GM12878 (cell line): Measurements from ENCODE around the gene MAST2. TPM values are rescaled to one million over a fixed set of nuclear protein-coding genes. Genes with fewer than 3 reads are reported as not detected.

Experiments used
- ATAC-seq: fragments of 200-7000 bp; cut with Tn5 transposase; 3 replicates; pipeline ENCODE4 v1.9.1; 2020; ENCODE audit warnings: mild to moderate bottlenecking, moderate library complexity
- BruUV-seq: library from RNA; stranded (reverse); fragments of 400-500 nt; replicated peaks from 2 replicates; lab custom pipeline; 2021; lab: Mats Ljungman, UMichigan
- CTCF ChIA-PET: fragments of 300-600 bp; sonication (Branson Sonifier 250); formaldehyde crosslinking; extraction: SDS; loops from one replicate; lab custom pipeline; 2021; ENCODE audit warnings: inconsistent platforms; lab: Yijun Ruan, JAX
- POLR2A ChIA-PET: fragments of 350-600 bp; formaldehyde crosslinking; extraction: SDS; loops from one replicate; lab custom pipeline; 2021; ENCODE audit warnings: inconsistent platforms; lab: Charles Lee
- RAD21 ChIA-PET: fragments of 300-600 bp; sonication (Branson Sonifier 250); formaldehyde crosslinking; loops from one replicate; lab custom pipeline; 2023; ENCODE audit warnings: antibody characterized with exemption; ENCODE audit not compliant: unreplicated experiment; lab: Charles Lee
- SMC1A ChIA-PET: fragments of 300-600 bp; sonication (Branson Sonifier 250); formaldehyde crosslinking; loops from one replicate; lab custom pipeline; 2023; ENCODE audit not compliant: unreplicated experiment, uncharacterized antibody; lab: Charles Lee
- DNase-seq: peaks from one replicate; pipeline ENCODE4 v3.0.0-alpha.2; 2011; ENCODE audit warnings: low read depth, low spot score
- FAIRE-seq: peaks from 3 replicates; lab custom pipeline; 2011; peaks lifted over from hg19 to GRCh38; lab: Jason Lieb, UNC
- H2AFZ ChIP-seq: 2 replicates; pipeline ENCODE4 v1.6.0; 2011; ENCODE audit warnings: low read depth, low read length, control low read depth; ENCODE audit not compliant: control insufficient read depth
- H3K27ac ChIP-seq: 2 replicates; pipeline ENCODE4 v1.5.1; 2011; ENCODE audit warnings: control low read depth; ENCODE audit not compliant: control insufficient read depth, insufficient read depth
- H3K27me3 ChIP-seq, 2 experiments: replicated peaks in 1 of 2; 2 replicates each; pipeline versions ENCODE4 v1.6.0 to v1.6.1; 2011; ENCODE audit warnings: low read length in 1 of 2; ENCODE audit not compliant: control insufficient read depth in 2 of 2, insufficient read depth in 2 of 2
- H3K36me3 ChIP-seq, 2 experiments: 2 replicates each; pipeline ENCODE4 v1.5.1; 2011; ENCODE audit warnings: low read length in 1 of 2; ENCODE audit not compliant: control insufficient read depth in 2 of 2, insufficient read depth in 2 of 2
- H3K4me1 ChIP-seq: 2 replicates; pipeline ENCODE4 v1.6.1; 2011; ENCODE audit warnings: mild to moderate bottlenecking, low read length, moderate library complexity, mixed read lengths; ENCODE audit not compliant: control insufficient read depth, insufficient read depth
- H3K4me2 ChIP-seq: 2 replicates; pipeline ENCODE4 v1.6.0; 2011; ENCODE audit warnings: control low read depth; ENCODE audit not compliant: control insufficient read depth, insufficient read depth
- H3K4me3 ChIP-seq: fragments of 200-600 bp; sonication (generic); 2 replicates; pipeline ENCODE4 v1.5.1; 2016
- H3K79me2 ChIP-seq: 2 replicates; pipeline ENCODE4 v1.6.0; 2011; ENCODE audit warnings: low read length; ENCODE audit not compliant: control insufficient read depth, insufficient read depth
- H3K9ac ChIP-seq: 2 replicates; pipeline ENCODE4 v1.8.0; 2011; ENCODE audit warnings: low read length, control low read depth, mixed read lengths; ENCODE audit not compliant: control insufficient read depth, insufficient read depth
- H3K9me3 ChIP-seq: replicated peaks from 3 replicates; pipeline ENCODE4 v1.5.1; 2011; ENCODE audit warnings: mild to moderate bottlenecking, low read length; ENCODE audit not compliant: control insufficient read depth, insufficient read depth
- H4K20me1 ChIP-seq: 2 replicates; pipeline ENCODE4 v1.6.0; 2011; ENCODE audit not compliant: control insufficient read depth, insufficient read depth
- ATF7 ChIP-seq: fragments of 450-650 bp; IDR thresholded peaks from 2 replicates; pipeline ENCODE4 v1.6.1; 2016; ENCODE audit warnings: low read depth, mild to moderate bottlenecking
- CBFB ChIP-seq: IDR thresholded peaks from 2 replicates; pipeline ENCODE4 v1.6.1; 2016; ENCODE audit warnings: antibody characterized with exemption, low read depth
- CBX5 ChIP-seq: sonication (generic); IDR thresholded peaks from 2 replicates; pipeline ENCODE4 v1.6.1; 2016; ENCODE audit warnings: low read depth, moderate library complexity, mild to moderate bottlenecking, inconsistent platforms
- LARP7 ChIP-seq: fragments of 450-650 bp; IDR thresholded peaks from 2 replicates; pipeline ENCODE4 v1.6.1; 2017; ENCODE audit warnings: mild to moderate bottlenecking
- RUNX3 ChIP-seq: IDR thresholded peaks from 2 replicates; pipeline ENCODE4 v1.6.1; 2012; ENCODE audit warnings: low read length, inconsistent platforms
- SREBF1 ChIP-seq: IDR thresholded peaks from 2 replicates; pipeline ENCODE4 v1.6.1; 2012; ENCODE audit warnings: mild to moderate bottlenecking, low read length
- WGBS: methylation state at CpG from one replicate; pipeline ENCODE4 v1.1.6; 2016; ENCODE audit warnings: low lambda C conversion rate; ENCODE audit not compliant: insufficient replicate concordance, insufficient coverage; ENCODE audit errors: missing lambda C conversion rate; 5-methylcytosine and 5-hydroxymethylcytosine counted together
- in situ Hi-C: fragments of 300-500 bp; cut with MboI; formaldehyde crosslinking; loops from 9 replicates; pipeline ENCODE4 v1.14.3; 2018; ENCODE audit warnings: mixed read lengths
- intact Hi-C: fragments of 100-400 bp; cut with micrococcal nuclease; formaldehyde crosslinking; loops from one replicate; pipeline ENCODE4 v1.14.2; 2022; ENCODE audit not compliant: unreplicated experiment
- polyA plus RNA-seq, 11 experiments: library from polyadenylated mRNA; depleted of rRNA in 4 of 11; unstranded in 6 of 11; stranded (reverse) in 5 of 11; fragments of >200 nt; fragmentation: Nextera tagmentation in 4 of 11; fragmentation: Illumina TruSeq in 1 of 11; extraction: Ambion mirVana in 4 of 11; extraction: Trizol in 1 of 11; gene quantifications; 1 replicate in 1 of 11; 2 replicates in 10 of 11; pipeline versions ENCODE4 v1.2.1 to v1.2.3, GENCODE V29; 2011 to 2016; ENCODE audit warnings: inconsistent platforms in 2 of 11, missing spikeins in 2 of 11, low read depth in 1 of 11
- total RNA-seq, 4 experiments: library from RNA; depleted of rRNA in 3 of 4; stranded (reverse); fragments of >200 nt in 3 of 4; fragmentation: Illumina TruSeq in 1 of 4; extraction: Trizol in 1 of 4; gene quantifications; 2 replicates each; pipeline versions ENCODE4 v1.2.1 to v1.2.3, GENCODE V29; 2013 to 2021

The MAST2 gene
- total and polyA plus RNA-seq, 10 of the 15 experiments (the other 5 are each of a cell fraction or from before 2014, with no cell fraction given) = 1.0 to 28.7 (median 13.8) TPM

DNA sequence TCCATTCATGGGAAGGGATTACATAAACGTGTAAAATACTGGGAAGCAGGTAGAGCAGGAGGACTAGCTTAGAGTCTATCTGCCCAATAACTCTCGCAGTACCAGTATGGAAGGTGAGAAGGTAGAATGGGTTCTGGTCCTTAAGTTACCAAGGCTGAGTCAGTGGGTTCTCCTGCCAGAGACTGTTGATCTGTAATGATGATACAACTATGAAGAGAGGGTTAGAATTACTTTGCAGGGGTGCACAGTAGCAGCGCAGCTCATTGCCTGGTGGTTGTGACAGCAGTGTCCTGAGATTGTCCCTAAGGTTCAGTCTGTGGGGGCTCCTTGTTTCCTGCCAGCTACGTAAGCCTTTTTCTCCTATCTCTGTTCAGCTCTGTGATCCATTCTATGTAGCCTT lies 2.5 kb upstream of the MAST2 start:
- ChIA-PET SMC1A (interaction anchor here (0.7 to 1.7 kb wide), 3 partner anchors 18 to 57 kb away, joined by 4 read pairs; no protein-coding TSS in a partner anchor), CTCF (interaction anchor here (0.7 to 0.8 kb wide), 2 partner anchors 46 to 869 kb away, joined by 3 to 4 read pairs; no protein-coding TSS in a partner anchor), POLR2A (interaction anchor here (0.6 kb wide), 1 partner anchor 19 kb away, joined by 3 read pairs; no protein-coding TSS in a partner anchor), RAD21 (no interaction called here)
- Histone ChIP-seq H3K4me1 (peaks cover 4% of the 10 kb centered on the region), H3K27ac (no peak overlapping the region), H3K36me3 (no peaks in the 10 kb centered on the region), H2AFZ (no peak overlapping the region), H3K4me2 (no peak overlapping the region), H3K9ac (no peak overlapping the region), H3K4me3 (no peak overlapping the region), H4K20me1 (no peaks in the 10 kb centered on the region), H3K27me3 (no peaks in the 10 kb centered on the region), H3K79me2 (peaks cover 18% of the 10 kb centered on the region), H3K9me3 (no peaks in the 10 kb centered on the region)
- ATAC-seq (no peak), DNase-seq (no peak), FAIRE-seq (no peak)
- BruUV-seq = no TSS peak
- in situ Hi-C loops (no loop called here), intact Hi-C loops (loop anchor here (5.0 kb wide), 1 partner anchor 114 kb away; the partner anchor contains the start of genes GPBP1L1 and TMEM69)
- no peak for TF ChIP-seq SREBF1
- no peak for TF ChIP-seq CBX5
- TF ChIP-seq LARP7 = no peak
- WGBS = 61% methylated on average over 4 of the region's 4 CpGs

GRCh38 chr1:45802343-45803298 lies 791 bp upstream of the MAST2 start:
- H3K27me3 ChIP-seq = no peaks in the 10 kb centered on the region
- H3K79me2 ChIP-seq = peaks cover 25% of the 10 kb centered on the region
- DNase-seq = no peak
- no peaks in the 10 kb centered on the region for H4K20me1 ChIP-seq
- peaks cover 4% of the 10 kb centered on the region for H3K4me1 ChIP-seq
- CTCF ChIA-PET = no interaction called here
- in situ Hi-C loops = no loop called here
- peak overlapping the region; percentile 38; the same call in 1 of the 2 replicates for H3K4me3 ChIP-seq
- SMC1A ChIA-PET = interaction anchor here (1.3 kb wide), 1 partner anchor 18 kb away, joined by 4 read pairs; no protein-coding TSS in a partner anchor
- H3K4me2 ChIP-seq = peak overlapping the region; percentile 58
- TF ChIP-seq RUNX3 (peak; percentile 22; the same call in 1 of the 2 replicates), CBFB (no peak), ATF7 (0 out of 2 replicates have a peak, but pooled peaks have one; percentile 41)
- POLR2A ChIA-PET = interaction anchor here (0.5 to 1.1 kb wide), 5 partner anchors 12 to 154 kb away, joined by 3 to 5 read pairs (median 3); partner anchors contain the start of gene GPBP1L1
- no peaks in the 10 kb centered on the region for H3K36me3 ChIP-seq
- no peak for FAIRE-seq
- intact Hi-C loops = loop anchor here (5.0 kb wide), 1 partner anchor 115 kb away; the partner anchor contains the start of genes GPBP1L1 and TMEM69
- no peaks in the 10 kb centered on the region for H3K9me3 ChIP-seq
- peak overlapping the region; percentile 4; the same call in 1 of the 2 replicates for H3K27ac ChIP-seq
- BruUV-seq = no TSS peak
- WGBS = 54% methylated on average over 11 of the region's 11 CpGs
- H3K9ac ChIP-seq = peak overlapping the region; percentile 36; the same call in 1 of the 2 replicates
- RAD21 ChIA-PET = interaction anchor here (1.8 kb wide), 1 partner anchor 77 kb away, joined by 4 read pairs; no protein-coding TSS in a partner anchor
- peak overlapping the region; percentile 93 for H2AFZ ChIP-seq
- peak; percentile 74 for ATAC-seq
